ENCODE results near the gene SMG6.
"Not testable (repeated sequence)": the region's sequence is repeated elsewhere in the genome, so short reads cannot be mapped to it uniquely, and the experiment has no call there.

The SMG6 gene

DNA sequence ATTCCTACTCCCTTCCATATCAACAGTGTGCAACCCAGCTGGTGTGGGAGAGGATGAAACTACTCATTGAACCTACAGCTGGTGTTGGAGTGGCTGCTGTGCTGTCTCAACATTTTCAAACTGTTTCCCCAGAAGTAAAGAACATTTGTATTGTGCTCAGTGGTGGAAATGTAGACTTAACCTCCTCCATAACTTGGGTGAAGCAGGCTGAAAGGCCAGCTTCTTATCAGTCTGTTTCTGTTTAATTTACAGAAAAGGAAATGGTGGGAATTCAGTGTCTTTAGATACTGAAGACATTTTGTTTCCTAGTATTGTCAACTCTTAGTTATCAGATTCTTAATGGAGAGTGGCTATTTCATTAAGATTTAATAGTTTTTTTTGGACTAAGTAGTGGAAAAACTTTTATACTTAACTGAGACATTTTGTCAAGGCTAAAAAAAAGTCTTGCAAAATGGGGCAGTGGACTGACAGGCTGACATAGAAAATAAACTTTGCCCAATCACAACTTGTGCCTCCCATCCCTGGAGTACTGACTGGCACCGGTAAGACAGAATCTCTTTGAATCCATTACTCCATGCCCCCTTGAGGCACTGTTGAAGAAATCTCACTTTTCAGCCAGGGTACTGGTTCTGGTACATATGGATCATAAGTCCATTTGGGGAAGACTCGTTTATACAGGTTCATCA lies 20.2 kb upstream of the SMG6 start:
- Mint-ChIP-seq H3K27me3 (ENCODE audit: low read depth) (no peaks in the 10 kb centered on the region), H3K36me3 (ENCODE audit: low read depth) (peaks cover 42% of the 10 kb centered on the region), H3K4me3 (no peak overlapping the region), H3K4me1 (ENCODE audit: low read depth) (no peaks in the 10 kb centered on the region), H3K9me3 (no peaks in the 10 kb centered on the region), H3K27ac (no peak overlapping the region)

DNA sequence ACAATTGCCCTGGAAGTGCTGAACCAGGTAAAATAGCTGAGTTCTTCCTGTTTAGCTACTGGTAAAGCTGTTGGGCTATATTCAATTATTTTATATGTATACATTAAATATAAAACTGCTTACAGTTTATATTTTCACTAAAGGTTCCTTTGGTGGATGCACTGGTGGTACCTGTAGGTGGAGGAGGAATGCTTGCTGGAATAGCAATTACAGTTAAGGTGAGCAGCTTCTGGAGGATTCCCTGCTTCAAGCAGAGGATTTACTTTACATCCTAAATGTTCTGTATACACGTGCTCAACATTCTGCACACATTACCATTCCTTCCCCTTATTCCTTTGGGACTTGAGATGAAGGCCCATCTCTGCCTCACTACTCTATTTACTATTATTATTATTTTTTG lies 17.8 kb upstream of the SMG6 start:
- H3K9me3 Mint-ChIP-seq: no peaks in the 10 kb centered on the region
- no peaks in the 10 kb centered on the region for H3K27me3 Mint-ChIP-seq (ENCODE audit: low read depth)
- H3K4me3 Mint-ChIP-seq: no peak overlapping the region
- H3K4me1 Mint-ChIP-seq (ENCODE audit: low read depth): no peaks in the 10 kb centered on the region
- H3K27ac Mint-ChIP-seq: no peak overlapping the region
- peaks cover 41% of the 10 kb centered on the region for H3K36me3 Mint-ChIP-seq (ENCODE audit: low read depth)

DNA sequence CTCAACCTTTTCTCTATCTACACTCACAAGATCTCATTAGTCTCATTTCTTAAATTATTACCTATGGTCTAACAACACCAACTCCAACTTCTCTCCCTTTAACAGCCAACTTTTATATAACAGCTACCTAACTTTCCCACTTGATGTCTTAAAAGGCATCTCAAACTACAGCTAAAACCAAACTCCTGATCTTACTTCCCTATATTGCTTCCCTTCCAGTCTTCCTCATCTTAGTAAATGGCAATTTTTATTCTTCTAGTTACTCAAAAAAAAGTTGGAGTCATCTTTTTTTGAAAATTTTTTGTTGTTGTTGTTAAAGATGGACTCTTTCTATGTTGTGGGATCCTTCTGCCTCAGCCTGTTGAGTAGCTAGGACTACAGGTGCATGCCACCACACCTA lies 15.5 kb upstream of the SMG6 start:
- no peaks in the 10 kb centered on the region for H3K4me1 Mint-ChIP-seq (ENCODE audit: low read depth)
- H3K9me3 Mint-ChIP-seq: no peaks in the 10 kb centered on the region
- no peak overlapping the region for H3K4me3 Mint-ChIP-seq
- H3K36me3 Mint-ChIP-seq (ENCODE audit: low read depth): peaks cover 25% of the 10 kb centered on the region
- no peaks in the 10 kb centered on the region for H3K27me3 Mint-ChIP-seq (ENCODE audit: low read depth)
- no peak overlapping the region for H3K27ac Mint-ChIP-seq

DNA sequence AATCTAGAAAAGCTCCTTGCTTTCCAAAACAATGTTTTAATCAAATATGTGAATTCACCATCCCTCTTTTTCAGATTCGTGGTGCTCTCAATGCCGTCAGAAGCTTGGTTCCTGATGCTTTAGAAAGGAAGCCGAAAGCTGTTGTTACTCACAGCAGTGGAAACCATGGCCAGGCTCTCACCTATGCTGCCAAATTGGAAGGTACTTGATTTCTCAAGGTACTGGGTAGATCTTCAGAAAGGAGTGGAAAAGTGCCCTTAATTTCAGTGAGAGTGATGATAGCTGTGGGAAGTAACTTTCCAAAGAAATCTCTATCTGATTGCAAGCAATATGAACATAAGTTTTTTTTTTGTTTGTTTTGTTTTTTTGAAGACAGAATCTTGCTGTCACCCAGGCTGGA lies 14.2 kb upstream of the SMG6 start:
- Mint-ChIP-seq H3K27me3 (ENCODE audit: low read depth) (no peaks in the 10 kb centered on the region), H3K9me3 (no peaks in the 10 kb centered on the region), H3K4me3 (no peak overlapping the region)

DNA sequence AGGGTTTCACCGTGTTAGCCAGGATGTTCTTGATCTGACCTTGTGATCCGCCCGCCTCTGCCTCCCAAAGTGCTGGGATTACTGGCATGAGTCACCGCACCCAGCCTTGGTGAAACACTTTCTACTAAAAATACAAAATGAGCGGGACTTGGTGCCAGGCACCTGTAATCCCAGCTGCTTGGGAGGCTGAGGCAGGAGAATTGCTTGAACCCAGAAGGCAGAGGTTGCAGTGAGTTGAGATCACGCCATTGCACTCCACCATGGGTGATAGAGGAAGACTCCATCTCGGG lies 13.3 kb upstream of the SMG6 start:
- peaks cover 12% of the 10 kb centered on the region for H3K36me3 Mint-ChIP-seq (ENCODE audit: low read depth)
- not testable (repeated sequence) for H3K4me1 Mint-ChIP-seq (ENCODE audit: low read depth); H3K4me3 Mint-ChIP-seq; H3K27me3 Mint-ChIP-seq (ENCODE audit: low read depth); H3K27ac Mint-ChIP-seq; H3K9me3 Mint-ChIP-seq

More for the DNA sequence above, 14.2 kb upstream of the SMG6 start:
- Mint-ChIP-seq H3K27ac (no peak overlapping the region), H3K4me1 (ENCODE audit: low read depth) (no peaks in the 10 kb centered on the region), H3K36me3 (ENCODE audit: low read depth) (peaks cover 15% of the 10 kb centered on the region)

DNA sequence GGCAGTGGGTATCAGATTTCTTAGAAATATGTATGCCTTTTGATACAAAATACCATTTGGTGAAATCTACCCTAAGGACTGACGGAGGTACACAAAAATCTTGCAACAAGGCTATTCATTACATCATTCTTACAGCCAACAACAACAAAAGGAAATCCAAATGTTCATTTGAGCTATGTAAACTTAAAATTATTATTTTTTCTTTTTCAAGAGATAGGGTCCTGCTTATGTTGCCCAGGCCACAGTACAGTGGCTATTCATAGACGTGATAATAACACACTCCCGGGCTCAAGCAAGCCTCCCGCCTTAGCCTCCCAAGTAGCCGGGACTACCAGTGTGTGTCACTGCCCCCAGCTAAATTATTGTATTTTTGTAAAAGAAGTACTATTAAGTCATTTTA lies 9.2 kb upstream of the SMG6 start:
- peaks cover 4% of the 10 kb centered on the region for H3K36me3 Mint-ChIP-seq (ENCODE audit: low read depth)
- H3K4me3 Mint-ChIP-seq: no peak overlapping the region
- no peaks in the 10 kb centered on the region for H3K27me3 Mint-ChIP-seq (ENCODE audit: low read depth)
- H3K9me3 Mint-ChIP-seq: no peaks in the 10 kb centered on the region
- H3K4me1 Mint-ChIP-seq (ENCODE audit: low read depth): peaks cover 4% of the 10 kb centered on the region
- H3K27ac Mint-ChIP-seq: no peak overlapping the region

DNA sequence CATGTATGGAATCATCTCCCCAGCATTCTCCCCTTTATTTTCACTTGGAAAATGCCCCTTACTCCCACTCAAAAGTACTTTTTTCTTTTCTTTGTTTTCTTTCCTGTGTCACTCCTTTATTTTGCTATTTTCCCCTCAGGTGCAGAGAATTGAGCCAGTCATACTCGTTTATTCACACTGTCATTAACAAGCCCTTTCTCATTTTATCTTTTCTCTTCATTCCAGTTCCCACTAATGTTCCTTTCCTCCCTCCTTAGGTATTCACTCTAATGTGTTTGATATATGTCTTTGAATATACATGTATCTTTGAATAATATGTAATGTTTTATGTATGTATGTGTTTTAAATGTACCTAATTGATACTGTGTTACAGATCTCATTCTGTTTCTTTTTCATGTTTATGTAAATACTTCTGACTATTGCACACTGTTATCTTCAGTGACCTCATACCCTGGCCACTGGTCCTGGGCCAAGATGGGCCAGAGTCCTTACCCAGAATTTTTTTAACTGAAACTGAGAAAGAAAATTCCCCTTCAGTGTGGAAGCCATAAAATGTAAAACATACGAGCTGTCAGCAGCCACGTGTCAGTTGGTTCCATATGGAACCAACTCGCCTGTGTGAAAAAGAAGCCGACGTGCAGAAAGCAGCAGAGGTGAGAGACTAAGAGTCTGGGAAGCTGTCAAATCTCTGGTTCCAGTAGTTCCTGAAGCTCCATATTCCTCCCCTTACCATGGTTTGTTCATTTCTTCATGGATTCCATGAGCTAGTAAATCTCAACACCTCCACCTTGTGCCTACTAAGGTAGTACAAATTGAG lies 6.0 kb upstream of the SMG6 start:
- H3K27me3 Mint-ChIP-seq (ENCODE audit: low read depth): no peaks in the 10 kb centered on the region
- peaks cover 16% of the 10 kb centered on the region for H3K36me3 Mint-ChIP-seq (ENCODE audit: low read depth)
- H3K27ac Mint-ChIP-seq: no peak overlapping the region
- H3K4me3 Mint-ChIP-seq: no peak overlapping the region
- H3K9me3 Mint-ChIP-seq: no peaks in the 10 kb centered on the region
- peaks cover 19% of the 10 kb centered on the region for H3K4me1 Mint-ChIP-seq (ENCODE audit: low read depth)

DNA sequence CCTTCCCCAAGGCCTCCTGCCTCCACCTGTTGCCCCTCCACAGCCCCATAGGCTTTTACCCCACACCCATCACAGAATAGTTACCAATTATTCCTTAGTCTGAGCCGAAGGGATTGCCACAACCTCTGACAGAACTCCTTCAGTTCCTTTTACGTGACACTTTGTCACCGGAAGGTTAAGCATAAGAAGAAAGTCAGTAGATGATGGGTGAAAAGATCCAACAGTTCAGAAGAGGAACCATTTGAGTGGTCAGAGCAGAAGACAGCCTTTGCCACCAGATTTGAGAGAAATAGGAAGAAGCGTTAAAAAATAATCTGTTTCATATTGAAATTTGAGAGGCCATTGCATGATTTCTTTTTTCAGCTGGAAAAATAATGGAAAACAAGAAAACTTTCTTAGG lies 1.3 kb upstream of the SMG6 start:
- peak overlapping the region; percentile 61 for H3K4me3 Mint-ChIP-seq
- peaks cover 23% of the 10 kb centered on the region for H3K36me3 Mint-ChIP-seq (ENCODE audit: low read depth)
- H3K27me3 Mint-ChIP-seq (ENCODE audit: low read depth): no peaks in the 10 kb centered on the region
- peak overlapping the region; percentile 12 for H3K27ac Mint-ChIP-seq
- H3K4me1 Mint-ChIP-seq (ENCODE audit: low read depth): peaks cover 35% of the 10 kb centered on the region
- no peaks in the 10 kb centered on the region for H3K9me3 Mint-ChIP-seq

DNA sequence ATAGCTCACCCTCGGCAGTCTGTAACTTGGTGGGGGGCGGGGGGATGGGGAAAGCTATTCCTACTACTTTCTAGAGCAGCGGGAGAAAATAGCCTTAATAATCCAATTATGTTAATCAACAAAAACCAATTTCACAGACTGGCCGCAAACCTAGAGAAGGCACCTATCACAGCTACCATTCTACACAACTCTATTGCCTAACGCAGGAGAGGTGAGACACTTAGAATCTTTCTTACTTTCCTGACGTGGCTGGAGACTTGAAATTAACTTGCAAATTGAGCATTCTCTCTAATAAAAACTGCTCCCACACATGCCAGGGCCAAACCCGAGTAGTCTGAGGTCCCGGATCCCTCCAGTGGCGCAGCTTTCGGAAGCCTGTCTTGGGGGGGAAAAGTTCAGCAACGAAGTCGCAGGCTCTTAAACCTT lies 794 bp downstream of the SMG6 start:
- peaks cover 32% of the 10 kb centered on the region for H3K36me3 Mint-ChIP-seq (ENCODE audit: low read depth)
- H3K27ac Mint-ChIP-seq: peak overlapping the region; percentile 83
- no peaks in the 10 kb centered on the region for H3K27me3 Mint-ChIP-seq (ENCODE audit: low read depth)
- no peaks in the 10 kb centered on the region for H3K9me3 Mint-ChIP-seq
- peaks cover 39% of the 10 kb centered on the region for H3K4me1 Mint-ChIP-seq (ENCODE audit: low read depth)
- peak overlapping the region; percentile 89 for H3K4me3 Mint-ChIP-seq

DNA sequence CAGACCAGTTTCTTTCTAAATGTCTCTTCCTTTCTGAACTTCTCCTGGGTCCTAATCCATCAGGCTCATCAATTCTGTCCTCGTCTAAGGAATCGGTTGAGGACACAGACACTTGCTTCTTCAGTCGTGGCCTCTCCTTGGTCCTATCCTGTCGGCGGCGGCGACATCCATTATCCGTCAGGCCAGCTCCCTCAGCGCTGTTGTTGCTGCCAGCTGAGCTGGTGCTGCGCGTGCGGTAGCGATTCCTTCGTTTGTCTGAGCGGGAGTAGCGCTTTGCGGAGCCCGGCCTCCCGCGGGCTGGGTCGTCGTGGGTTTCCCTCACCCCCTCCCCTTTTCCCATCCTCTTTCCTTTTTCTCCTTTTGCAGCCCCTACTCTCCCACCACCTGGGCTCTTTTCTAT lies 3.8 kb downstream of the SMG6 start:
- Mint-ChIP-seq H3K36me3 (ENCODE audit: low read depth) (peaks cover 43% of the 10 kb centered on the region), H3K4me3 (no peak overlapping the region), H3K9me3 (no peaks in the 10 kb centered on the region), H3K4me1 (ENCODE audit: low read depth) (peaks cover 46% of the 10 kb centered on the region), H3K27ac (no peak overlapping the region), H3K27me3 (ENCODE audit: low read depth) (no peaks in the 10 kb centered on the region)

DNA sequence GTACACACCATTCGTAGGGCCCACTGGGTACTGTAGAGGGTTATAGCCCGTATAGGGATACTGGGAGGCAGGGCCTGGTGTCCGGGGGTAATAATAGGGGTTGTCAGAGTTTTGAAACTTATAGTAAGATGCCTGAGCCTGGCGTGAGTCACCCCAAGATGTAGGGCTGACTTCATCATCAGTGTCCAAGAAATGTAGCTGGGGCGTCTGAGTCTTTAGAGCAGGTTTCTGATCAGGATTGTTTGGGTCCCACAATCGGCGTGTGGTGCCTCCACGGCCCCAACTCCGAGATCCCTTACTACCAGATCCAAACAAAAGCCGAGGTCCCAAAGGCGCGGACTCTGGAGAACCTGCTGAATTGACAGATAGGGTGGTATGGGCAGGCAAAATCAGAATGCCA lies 4.4 kb downstream of the SMG6 start:
- H3K4me1 Mint-ChIP-seq (ENCODE audit: low read depth): peaks cover 50% of the 10 kb centered on the region
- H3K27ac Mint-ChIP-seq: no peak overlapping the region
- H3K9me3 Mint-ChIP-seq: no peaks in the 10 kb centered on the region
- H3K27me3 Mint-ChIP-seq (ENCODE audit: low read depth): no peaks in the 10 kb centered on the region
- H3K36me3 Mint-ChIP-seq (ENCODE audit: low read depth): peaks cover 48% of the 10 kb centered on the region
- no peak overlapping the region for H3K4me3 Mint-ChIP-seq

DNA sequence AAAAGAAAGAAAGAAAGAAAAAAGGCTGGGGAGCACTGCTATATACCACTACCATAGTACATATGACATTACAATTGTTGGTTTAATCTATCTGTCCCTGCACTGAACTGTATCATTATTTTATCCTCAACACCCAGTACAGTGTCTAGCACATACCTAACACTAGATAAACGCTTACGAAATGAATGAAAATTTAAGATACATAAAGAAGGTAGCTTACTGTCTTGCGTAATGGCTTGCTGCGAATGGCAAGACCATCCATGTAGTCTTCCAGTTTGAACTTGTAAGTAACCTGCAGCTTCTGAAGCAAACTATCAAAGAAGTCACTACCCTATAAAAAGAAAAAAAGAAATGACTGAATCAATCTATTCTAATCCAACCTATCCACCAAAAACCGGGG lies 6.6 kb downstream of the SMG6 start:
- Mint-ChIP-seq H3K27ac (no peak overlapping the region), H3K27me3 (ENCODE audit: low read depth) (no peaks in the 10 kb centered on the region), H3K36me3 (ENCODE audit: low read depth) (peaks cover 58% of the 10 kb centered on the region), H3K4me3 (no peak overlapping the region), H3K9me3 (no peaks in the 10 kb centered on the region), H3K4me1 (ENCODE audit: low read depth) (peaks cover 47% of the 10 kb centered on the region)

DNA sequence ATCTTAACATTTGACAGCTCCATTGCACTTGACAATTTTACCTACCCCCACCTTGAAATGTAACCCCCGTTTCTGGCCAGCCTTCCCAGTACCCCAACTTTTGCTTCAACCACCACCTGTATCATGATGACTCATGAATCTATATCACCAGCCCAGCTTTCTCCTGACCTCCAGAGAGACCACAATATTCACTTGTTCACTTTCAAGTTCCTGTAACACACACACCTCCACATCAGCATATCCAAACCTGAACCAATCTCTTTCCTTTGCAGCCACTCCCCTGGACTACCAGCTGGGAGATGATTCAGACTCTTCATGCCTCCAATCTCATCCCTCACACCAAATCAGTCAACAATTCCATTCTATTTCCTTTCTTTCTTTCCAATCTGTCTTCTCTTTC lies 8.0 kb downstream of the SMG6 start:
- H3K27ac Mint-ChIP-seq: no peak overlapping the region
- peak overlapping the region; percentile 1 for H3K4me3 Mint-ChIP-seq
- no peaks in the 10 kb centered on the region for H3K9me3 Mint-ChIP-seq
- peaks cover 65% of the 10 kb centered on the region for H3K36me3 Mint-ChIP-seq (ENCODE audit: low read depth)
- H3K27me3 Mint-ChIP-seq (ENCODE audit: low read depth): no peaks in the 10 kb centered on the region
- peaks cover 42% of the 10 kb centered on the region for H3K4me1 Mint-ChIP-seq (ENCODE audit: low read depth)

DNA sequence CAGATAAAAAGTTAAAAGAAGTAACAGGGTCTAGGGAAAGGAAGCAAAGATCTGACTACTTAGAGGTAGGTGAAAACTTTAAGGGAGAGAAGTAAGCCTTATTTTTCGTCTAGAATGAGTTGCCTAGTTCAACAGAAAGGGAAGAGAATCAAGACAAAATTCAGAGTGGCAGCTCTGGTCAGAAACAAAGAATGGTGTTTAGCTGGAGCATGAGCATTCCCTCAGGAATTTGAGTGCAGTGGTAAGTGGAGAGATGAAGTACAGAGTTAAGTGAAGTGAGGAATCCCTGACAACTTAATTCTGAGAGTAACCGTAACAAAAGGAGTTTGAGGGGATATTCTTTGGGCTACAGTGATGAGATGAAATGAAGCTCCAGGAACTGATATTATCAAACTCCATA lies 11.5 kb downstream of the SMG6 start:
- H3K27me3 Mint-ChIP-seq (ENCODE audit: low read depth): no peaks in the 10 kb centered on the region
- H3K4me3 Mint-ChIP-seq: no peak overlapping the region
- H3K27ac Mint-ChIP-seq: no peak overlapping the region
- no peaks in the 10 kb centered on the region for H3K9me3 Mint-ChIP-seq
- H3K36me3 Mint-ChIP-seq (ENCODE audit: low read depth): peaks cover 52% of the 10 kb centered on the region
- H3K4me1 Mint-ChIP-seq (ENCODE audit: low read depth): peaks cover 31% of the 10 kb centered on the region

DNA sequence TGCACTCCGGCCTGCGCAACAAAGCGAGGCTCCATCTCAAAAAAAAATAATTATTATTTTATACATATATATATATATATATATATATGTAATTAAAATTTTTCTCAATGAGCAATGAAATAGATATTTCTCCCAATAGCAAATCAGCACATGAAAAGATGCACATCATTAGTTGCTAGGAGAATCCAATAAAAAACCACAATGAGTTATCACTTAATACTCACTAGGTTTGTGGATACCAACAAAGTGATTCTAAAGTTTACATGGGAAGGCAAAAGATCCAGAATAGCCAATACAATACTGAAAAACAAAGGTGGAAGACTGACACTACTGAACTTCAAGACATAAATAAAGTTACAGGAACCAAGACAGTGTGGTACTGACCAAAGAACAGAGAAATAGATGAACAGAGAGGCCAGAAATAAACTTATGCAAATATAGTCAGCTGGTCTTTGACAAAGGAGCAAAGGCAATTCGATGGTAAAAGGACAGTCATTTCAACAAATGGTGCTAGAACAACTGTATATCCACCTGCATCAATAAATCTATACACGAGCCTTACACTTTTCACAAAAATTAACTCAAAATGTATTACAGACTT lies 13.6 kb downstream of the SMG6 start:
- Mint-ChIP-seq H3K27ac (no peak overlapping the region), H3K36me3 (ENCODE audit: low read depth) (peaks cover 42% of the 10 kb centered on the region), H3K4me3 (no peak overlapping the region), H3K27me3 (ENCODE audit: low read depth) (no peaks in the 10 kb centered on the region), H3K4me1 (ENCODE audit: low read depth) (peaks cover 17% of the 10 kb centered on the region), H3K9me3 (no peaks in the 10 kb centered on the region)

Data from T-helper 1 cell treated with Interleukin-12 subunit alpha and Interleukin-12 subunit beta and Interleukin-4 antibody, amounts not matched to agents 30 μg/mL and 1 μg/mL, for 36 hours (primary cell).